K562 (cell line): ENCODE results near the gene ABCC11. TPM values are rescaled to one million over a fixed set of nuclear protein-coding genes. Genes with fewer than 3 reads are reported as not detected.
A peak's percentile ranks its signal among the peaks of the same experiment; 100 is the strongest.

Experiments
- ATAC-seq: fragments of 200-7000 bp; cut with Tn5 transposase; 3 replicates; pipeline ENCODE4 v1.9.1; 2020; ENCODE audit warnings: moderate library complexity
- BruUV-seq: library from RNA; stranded (reverse); fragments of 400-500 nt; replicated peaks from 2 replicates; lab custom pipeline; 2021; lab: Mats Ljungman, UMichigan
- CTCF ChIA-PET: fragments of 300-600 bp; formaldehyde crosslinking; extraction: SDS; loops from one replicate; lab custom pipeline; 2021; ENCODE audit warnings: low intra/inter-chr PET ratio; lab: Yijun Ruan, JAX
- POLR2A ChIA-PET: fragments of 300-600, 350-650 bp; sonication (Branson Sonifier 250); formaldehyde crosslinking; extraction: SDS; loops from one replicate; lab custom pipeline; 2021; ENCODE audit warnings: antibody characterized with exemption, inconsistent platforms; lab: Yijun Ruan, JAX
- DNase-seq, 4 experiments: peaks; one replicate each; pipeline versions ENCODE4 v3.0.0 to v3.0.0-alpha.2; 2011 to 2018; ENCODE audit warnings: low spot score in 3 of 4, mixed read lengths in 3 of 4; ENCODE audit errors: extremely low read depth in 1 of 4
- FAIRE-seq: peaks from 2 replicates; lab custom pipeline; 2011; peaks lifted over from hg19 to GRCh38; lab: Jason Lieb, UNC
- H2AFZ ChIP-seq: 2 replicates; pipeline ENCODE4 v1.6.0; 2011; ENCODE audit warnings: low read depth, low read length, control low read depth, inconsistent platforms
- H3K27ac ChIP-seq: fragments of 200-600 bp; 3 replicates; pipeline ENCODE4 v1.8.0; 2011; ENCODE audit warnings: low read depth, mild to moderate bottlenecking, control low read depth, inconsistent platforms, low read length, moderate library complexity, mixed read lengths; ENCODE audit errors: extremely low read depth
- H3K27me3 ChIP-seq, 2 experiments: fragments of 300-600 bp in 1 of 2; 2 replicates in 1 of 2; 3 replicates in 1 of 2; pipeline versions ENCODE4 v1.6.0 to v1.8.0; 2011; ENCODE audit warnings: inconsistent platforms in 2 of 2, low read length in 2 of 2, mild to moderate bottlenecking in 1 of 2, mixed read lengths in 1 of 2, moderate library complexity in 1 of 2; ENCODE audit not compliant: control insufficient read depth in 2 of 2, insufficient read depth in 2 of 2
- H3K36me3 ChIP-seq: fragments of 300-600 bp; 3 replicates; pipeline ENCODE4 v1.8.0; 2011; ENCODE audit warnings: mild to moderate bottlenecking, low read length, inconsistent platforms; ENCODE audit not compliant: control insufficient read depth, insufficient read depth
- H3K4me1 ChIP-seq, 2 experiments: fragments of 200-600 bp in 1 of 2; replicated peaks in 1 of 2; 2 replicates in 1 of 2; 3 replicates in 1 of 2; pipeline versions ENCODE4 v1.5.1 to v1.8.0; 2011; ENCODE audit warnings: inconsistent platforms in 2 of 2, low read length in 2 of 2, mild to moderate bottlenecking in 1 of 2, mixed read lengths in 1 of 2, moderate library complexity in 1 of 2; ENCODE audit not compliant: control insufficient read depth in 2 of 2, insufficient read depth in 2 of 2
- H3K4me2 ChIP-seq: 2 replicates; pipeline ENCODE4 v1.6.1; 2011; ENCODE audit warnings: low read length, control low read depth, inconsistent platforms, mixed read lengths; ENCODE audit not compliant: insufficient read depth
- H3K4me3 ChIP-seq: fragments of 200-600 bp; sonication (generic), shearing (Covaris generic); 2 replicates; pipeline ENCODE4 v1.5.1; 2016; ENCODE audit warnings: control low read depth, inconsistent platforms
- H3K79me2 ChIP-seq: fragments of 200-600 bp; 3 replicates; pipeline ENCODE4 v1.8.0; 2011; ENCODE audit warnings: low read length, inconsistent platforms; ENCODE audit not compliant: control insufficient read depth, insufficient read depth
- H3K9ac ChIP-seq, 2 experiments: 2 replicates each; pipeline versions ENCODE4 v1.6.0 to v1.6.1; 2011; ENCODE audit warnings: low read depth in 2 of 2, low read length in 2 of 2, control low read depth in 1 of 2, inconsistent platforms in 1 of 2, mild to moderate bottlenecking in 1 of 2, mixed read lengths in 1 of 2; ENCODE audit not compliant: insufficient read depth in 1 of 2
- H3K9me1 ChIP-seq: one replicate; pipeline ENCODE4 v1.6.0; 2011; ENCODE audit warnings: inconsistent platforms, mild to moderate bottlenecking, low read length, moderate library complexity; ENCODE audit not compliant: control insufficient read depth, insufficient read depth
- H3K9me3 ChIP-seq: replicated peaks from 2 replicates; pipeline ENCODE4 v1.5.1; 2011; ENCODE audit warnings: low read depth, low read length, inconsistent platforms; ENCODE audit not compliant: control insufficient read depth, insufficient read depth
- H4K20me1 ChIP-seq: replicated peaks from 2 replicates; pipeline ENCODE4 v1.6.1; 2011; ENCODE audit warnings: low read length, inconsistent platforms, mixed read lengths; ENCODE audit not compliant: control insufficient read depth, insufficient read depth
- ARID2 ChIP-seq: fragments of 450-650 bp; IDR thresholded peaks from 2 replicates; pipeline ENCODE4 v1.6.1; 2017; ENCODE audit warnings: antibody characterized with exemption, mild to moderate bottlenecking
- ATF1 ChIP-seq, 2 experiments: fragments of 450-650 bp in 1 of 2; IDR thresholded peaks; 2 replicates each; pipeline ENCODE4 v1.6.1; 2016; ENCODE audit warnings: missing compliant biosample characterization in 1 of 2, missing genetic modification characterization in 1 of 2
- CEBPG ChIP-seq, 3 experiments: fragments of 200-800 bp in 1 of 3; sonication (Bioruptor generic) in 1 of 3; sonication (generic) in 1 of 3; formaldehyde crosslinking in 1 of 3; IDR thresholded peaks in 2 of 3; conservative IDR thresholded peaks in 1 of 3; 2 replicates each; pipeline versions ENCODE4 v1.6.1 to v1.8.0; 2016 to 2022; ENCODE audit warnings: missing compliant biosample characterization in 2 of 3, missing genetic modification characterization in 2 of 3, mild to moderate bottlenecking in 1 of 3, missing genetic modification reagents in 1 of 3
- DNMT1 ChIP-seq: fragments of 450-650 bp; IDR thresholded peaks from 2 replicates; pipeline ENCODE4 v1.6.1; 2016; ENCODE audit warnings: antibody characterized with exemption, mild to moderate bottlenecking
- JUND ChIP-seq, 2 experiments: IDR thresholded peaks; 2 replicates in 1 of 2; 3 replicates in 1 of 2; pipeline ENCODE4 v1.6.1; 2011; ENCODE audit warnings: borderline replicate concordance in 2 of 2, low read depth in 2 of 2, low read length in 2 of 2, improper control_type of control experiment in 1 of 2, missing biosample characterization in 1 of 2, missing genetic modification characterization in 1 of 2, missing genetic modification reagents in 1 of 2
- MBD1 ChIP-seq: fragments of 250-450 bp; sonication (Bioruptor Pico); IDR thresholded peaks from 2 replicates; pipeline ENCODE4 v1.8.0; 2022; ENCODE audit warnings: inconsistent platforms
- MCM3 ChIP-seq: fragments of 450-650 bp; IDR thresholded peaks from 2 replicates; pipeline ENCODE4 v1.6.1; 2016
- NCOA6 ChIP-seq: fragments of 450-650 bp; IDR thresholded peaks from 2 replicates; pipeline ENCODE4 v1.6.1; 2017; ENCODE audit warnings: mild to moderate bottlenecking
- NRF1 ChIP-seq, 2 experiments: fragments of 450-650 bp; IDR thresholded peaks in 1 of 2; conservative IDR thresholded peaks in 1 of 2; 2 replicates each; pipeline ENCODE4 v1.6.1; 2014; ENCODE audit warnings: mild to moderate bottlenecking in 2 of 2
- PRMT5 ChIP-seq: sonication (generic); formaldehyde crosslinking; IDR thresholded peaks from 2 replicates; pipeline ENCODE4 v1.5.0; 2020; ENCODE audit warnings: missing genetic modification reagents
- PYGO2 ChIP-seq: fragments of 450-650 bp; IDR thresholded peaks from 2 replicates; pipeline ENCODE4 v1.6.1; 2016; ENCODE audit warnings: mild to moderate bottlenecking, missing genetic modification characterization, moderate library complexity, missing compliant biosample characterization
- RBM14 ChIP-seq: fragments of 200-400 bp; formaldehyde crosslinking; IDR thresholded peaks from 2 replicates; pipeline ENCODE4 v1.6.1; 2018; ENCODE audit warnings: low read depth, mild to moderate bottlenecking, low read length, moderate library complexity, borderline replicate concordance; ENCODE audit not compliant: insufficient read depth
- TOE1 ChIP-seq, 2 experiments: fragments of 450-650 bp in 1 of 2; sonication (generic) in 1 of 2; formaldehyde crosslinking in 1 of 2; IDR thresholded peaks; 2 replicates each; pipeline versions ENCODE4 v1.7.1 to v1.8.0; 2016 to 2022; ENCODE audit warnings: borderline replicate concordance in 2 of 2, mild to moderate bottlenecking in 2 of 2, antibody characterized with exemption in 1 of 2, inconsistent platforms in 1 of 2, low read depth in 1 of 2, missing genetic modification reagents in 1 of 2, moderate library complexity in 1 of 2
- ZNF24 ChIP-seq: fragments of 450-650 bp; IDR thresholded peaks from 2 replicates; pipeline ENCODE4 v1.6.1; 2016
- ZNF707 ChIP-seq: fragments of 250-450 bp; sonication (Bioruptor Pico); conservative IDR thresholded peaks from 2 replicates; pipeline ENCODE4 v1.8.0; 2022; ENCODE audit warnings: inconsistent platforms, mild to moderate bottlenecking, moderate library complexity
- ZNF785 ChIP-seq: fragments of 250-450 bp; sonication (Bioruptor Pico); IDR thresholded peaks from 2 replicates; pipeline ENCODE4 v1.4.0; 2020; ENCODE audit warnings: mild to moderate bottlenecking
- ZNF79 ChIP-seq: fragments of 250-450 bp; sonication (Bioruptor Pico); IDR thresholded peaks from 2 replicates; pipeline ENCODE4 v1.4.0; 2020; ENCODE audit warnings: low read depth, mild to moderate bottlenecking, moderate library complexity
- WGBS: fragments of 100-300 bp; shearing (Covaris generic); methylation state at CpG from one replicate; pipeline ENCODE4 v1.1.6; 2016; ENCODE audit warnings: low coverage, mixed read lengths; ENCODE audit not compliant: insufficient coverage; ENCODE audit errors: missing lambda C conversion rate; 5-methylcytosine and 5-hydroxymethylcytosine counted together
- in situ Hi-C: fragments of 300-500 bp; cut with MboI; formaldehyde crosslinking; loops from 4 replicates; pipeline ENCODE4 v1.15.0; 2018; ENCODE audit warnings: inconsistent platforms, mixed read lengths
- intact Hi-C: fragments of 100-400 bp; cut with micrococcal nuclease; formaldehyde crosslinking; loops from 2 replicates; pipeline ENCODE4 v1.14.2; 2022
- polyA plus RNA-seq, 8 experiments: library from polyadenylated mRNA; depleted of rRNA in 4 of 8; stranded (reverse) in 5 of 8; unstranded in 3 of 8; fragments of >200 nt; fragmentation: Nextera tagmentation in 2 of 8; fragmentation: Illumina TruSeq in 1 of 8; extraction: Ambion mirVana in 2 of 8; extraction: Trizol in 1 of 8; gene quantifications; 2 replicates each; pipeline versions ENCODE4 v1.2.1 to v1.2.3, GENCODE V29; 2011 to 2014; ENCODE audit warnings: inconsistent platforms in 1 of 8, missing spikeins in 1 of 8
- total RNA-seq, 7 experiments: library from RNA; depleted of rRNA in 6 of 7; stranded (reverse); fragments of >200 nt in 6 of 7; fragmentation: Illumina TruSeq in 2 of 7; extraction: Trizol in 2 of 7; gene quantifications; 2 replicates each; pipeline versions ENCODE4 v1.2.1 to v1.2.3, GENCODE V29; 2011 to 2021; ENCODE audit warnings: low replicate concordance in 1 of 7
- TF ChIP-seq, protein P1 (sequence below): sonication (generic); formaldehyde crosslinking; IDR thresholded peaks from 2 replicates; pipeline ENCODE4 v1.8.0; 2022; ENCODE audit warnings: mild to moderate bottlenecking, missing genetic modification reagents
- TF ChIP-seq, protein P2 (sequence below): fragments of 250-450 bp; sonication (Bioruptor Pico); IDR thresholded peaks from 2 replicates; pipeline ENCODE4 v1.6.1; 2021; ENCODE audit warnings: mild to moderate bottlenecking

The ABCC11 gene
- total and polyA plus RNA-seq, 9 of the 15 experiments (the other 6 are each of a cell fraction or from before 2014, with no cell fraction given), result 0.04 to 0.14 (median 0.04) TPM; not detected in 6

- Histone ChIP-seq H4K20me1 (0 out of 2 replicates have a peak, but pooled peaks cover 10% of the 10 kb centered on the region), H2AFZ (no peak overlapping the region), H3K9me3 (no peaks in the 10 kb centered on the region), H3K79me2 (peaks cover 64% of the 10 kb centered on the region), H3K9me1 (no peaks in the 10 kb centered on the region), H3K4me3 (0 out of 2 replicates have a peak overlapping the region, but pooled peaks have one; percentile 99), H3K36me3 (no peaks in the 10 kb centered on the region; the same call in 2 of the 3 replicates), H3K9ac (peak overlapping the region in 1 of 2 experiments; percentile 90; a peak in 1 of 4 replicates), H3K4me1 (peaks cover 8 to 9% of the 10 kb centered on the region in 2 experiments; a peak in 3 of 5 replicates), H3K4me2 (peak overlapping the region; percentile 29), H3K27me3 (no peaks in the 10 kb centered on the region), H3K27ac (no peak overlapping the region)
- ChIA-PET POLR2A (no interaction called here), CTCF (no interaction called here)
- TF ChIP-seq PRMT5 (CRISPR knock-in tag), result no peak
- no peak for TF ChIP-seq ZNF79
- no peak for TF ChIP-seq CEBPG (CRISPR knock-in tag; IDR thresholded peaks at IDR 0.05)
- no peak for TF ChIP-seq CEBPG (tag; conservative IDR thresholded peaks at IDR 0.05 in 1 of 2, IDR thresholded peaks at IDR 0.05 in 1 of 2)
- no peak for TF ChIP-seq JUND (IDR thresholded peaks at IDR 0.05; ENCODE audit: borderline replicate concordance, low read depth, low read length)
- no peak for TF ChIP-seq JUND (tag; IDR thresholded peaks at IDR 0.05; ENCODE audit: borderline replicate concordance, low read depth, low read length)
- no peak for TF ChIP-seq PYGO2 (tag)
- TF ChIP-seq, protein P1, sequence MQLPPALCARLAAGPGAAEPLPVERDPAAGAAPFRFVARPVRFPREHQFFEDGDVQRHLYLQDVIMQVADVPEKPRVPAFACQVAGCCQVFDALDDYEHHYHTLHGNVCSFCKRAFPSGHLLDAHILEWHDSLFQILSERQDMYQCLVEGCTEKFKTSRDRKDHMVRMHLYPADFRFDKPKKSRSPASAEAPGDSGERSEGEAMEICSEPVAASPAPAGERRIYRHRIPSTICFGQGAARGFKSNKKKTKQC (CRISPR knock-in tag), result no peak
- TF ChIP-seq MBD1 (CRISPR knock-in tag), result no peak
- TF ChIP-seq NRF1 (conservative IDR thresholded peaks at IDR 0.05 in 1 of 2, IDR thresholded peaks at IDR 0.05 in 1 of 2), result no peak
- no peak for TF ChIP-seq NCOA6
- TF ChIP-seq ZNF785, result no peak
- no peak for TF ChIP-seq ATF1 (CRISPR knock-in tag; IDR thresholded peaks at IDR 0.05)
- no peak for TF ChIP-seq ATF1 (tag; IDR thresholded peaks at IDR 0.05)
- TF ChIP-seq DNMT1, result no peak
- no peak for TF ChIP-seq RBM14
- TF ChIP-seq, protein P2, sequence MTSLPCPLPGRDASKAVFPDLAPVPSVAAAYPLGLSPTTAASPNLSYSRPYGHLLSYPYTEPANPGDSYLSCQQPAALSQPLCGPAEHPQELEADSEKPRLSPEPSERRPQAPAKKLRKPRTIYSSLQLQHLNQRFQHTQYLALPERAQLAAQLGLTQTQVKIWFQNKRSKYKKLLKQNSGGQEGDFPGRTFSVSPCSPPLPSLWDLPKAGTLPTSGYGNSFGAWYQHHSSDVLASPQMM (CRISPR knock-in tag), result no peak
- no peak for TF ChIP-seq ARID2
- no peak for TF ChIP-seq TOE1 (IDR thresholded peaks at IDR 0.05; ENCODE audit: borderline replicate concordance)
- TF ChIP-seq TOE1 (CRISPR knock-in tag; IDR thresholded peaks at IDR 0.05; ENCODE audit: borderline replicate concordance, low read depth), result no peak
- no peak for TF ChIP-seq MCM3
- TF ChIP-seq ZNF707 (CRISPR knock-in tag), result no peak
- no peak for TF ChIP-seq ZNF24
- 39% methylated on average over 2 of the region's 2 CpGs for WGBS
- no peak for DNase-seq
- FAIRE-seq, result no peak
- no peak for ATAC-seq
- no TSS peak for BruUV-seq
- in situ Hi-C loops (no loop called here), intact Hi-C loops (no loop called here)
Measured at GRCh38 chr16:48246066-48246465, 1.3 kb downstream of the ABCC11 start.
